ENCODE results near the gene TMEM179. TPM values are rescaled to one million over a fixed set of nuclear protein-coding genes. Genes with fewer than 3 reads are reported as not detected.
"Not testable (repeated sequence)": the region's sequence is repeated elsewhere in the genome, so short reads cannot be mapped to it uniquely, and the experiment has no call there.

The TMEM179 gene
- total RNA-seq, 2 donors from 2014 or later = 0.48 to 0.84 TPM

GRCh38 chr14:104642540-104642868 is 37.9 kb upstream of the TMEM179 start:
- peaks cover 3% of the 10 kb centered on the region for H3K9me3 Mint-ChIP-seq
- no peak overlapping the region for H3K4me3 Mint-ChIP-seq
- H3K36me3 Mint-ChIP-seq = no peaks in the 10 kb centered on the region
- no peak overlapping the region for H3K27ac Mint-ChIP-seq
- H3K4me1 Mint-ChIP-seq (ENCODE audit: low read depth in 2 of 2) = no peaks in the 10 kb centered on the region
- H3K27me3 Mint-ChIP-seq = peaks cover 15 to 28% of the 10 kb centered on the region in 2 donors
- DNase-seq (ENCODE audit: low spot score) (no peak), ATAC-seq (peak in 1 of 2 donors; percentile 11)

GRCh38 chr14:104641753-104642539 is 37.4 kb upstream of the TMEM179 start:
- peaks cover 3% of the 10 kb centered on the region for H3K9me3 Mint-ChIP-seq
- H3K36me3 Mint-ChIP-seq = no peaks in the 10 kb centered on the region
- ATAC-seq (peak in 1 of 2 donors; percentile 39), DNase-seq (ENCODE audit: low spot score) (no peak)
- H3K4me3 Mint-ChIP-seq = no peak overlapping the region
- peaks cover 15 to 30% of the 10 kb centered on the region in 2 donors for H3K27me3 Mint-ChIP-seq
- no peaks in the 10 kb centered on the region for H3K4me1 Mint-ChIP-seq (ENCODE audit: low read depth in 2 of 2)
- no peak overlapping the region for H3K27ac Mint-ChIP-seq

- DNase-seq (ENCODE audit: low spot score) (no peak), ATAC-seq (no peak)
- Mint-ChIP-seq H3K9me3 (peaks cover 3% of the 10 kb centered on the region), H3K4me3 (no peak overlapping the region), H3K4me1 (ENCODE audit: low read depth in 2 of 2) (no peaks in the 10 kb centered on the region), H3K27me3 (peaks cover 15 to 26% of the 10 kb centered on the region in 2 donors), H3K27ac (no peak overlapping the region), H3K36me3 (no peaks in the 10 kb centered on the region)
These were observed 36.1 kb upstream of the TMEM179 start for GRCh38 chr14:104640681-104641080.

- Mint-ChIP-seq H3K27me3 (peaks cover 12 to 22% of the 10 kb centered on the region in 2 donors), H3K27ac (no peak overlapping the region), H3K36me3 (no peaks in the 10 kb centered on the region), H3K4me1 (ENCODE audit: low read depth in 2 of 2) (no peaks in the 10 kb centered on the region), H3K9me3 (no peaks in the 10 kb centered on the region), H3K4me3 (no peak overlapping the region)
- DNase-seq (ENCODE audit: low spot score) (no peak), ATAC-seq (peak; percentile 50 to 70)
These were observed 35.4 kb upstream of the TMEM179 start for GRCh38 chr14:104639885-104640548.

- ATAC-seq (no peak), DNase-seq (ENCODE audit: low spot score) (no peak)
- Mint-ChIP-seq H3K36me3 (no peaks in the 10 kb centered on the region), H3K4me1 (ENCODE audit: low read depth in 2 of 2) (no peaks in the 10 kb centered on the region), H3K9me3 (no peaks in the 10 kb centered on the region), H3K4me3 (no peak overlapping the region), H3K27ac (no peak overlapping the region), H3K27me3 (peaks cover 7 to 19% of the 10 kb centered on the region in 2 donors)
These were observed 34.9 kb upstream of the TMEM179 start for GRCh38 chr14:104639471-104639870.

GRCh38 chr14:104638927-104639450 is 34.4 kb upstream of the TMEM179 start:
- H3K4me3 Mint-ChIP-seq = no peak overlapping the region
- peaks cover 7 to 17% of the 10 kb centered on the region in 2 donors for H3K27me3 Mint-ChIP-seq
- ATAC-seq (no peak), DNase-seq (ENCODE audit: low spot score) (no peak)
- no peaks in the 10 kb centered on the region for H3K9me3 Mint-ChIP-seq
- no peaks in the 10 kb centered on the region for H3K36me3 Mint-ChIP-seq
- H3K27ac Mint-ChIP-seq = no peak overlapping the region
- H3K4me1 Mint-ChIP-seq (ENCODE audit: low read depth in 2 of 2) = no peaks in the 10 kb centered on the region

GRCh38 chr14:104638190-104638589 is 33.6 kb upstream of the TMEM179 start:
- ATAC-seq = no peak
- Mint-ChIP-seq H3K36me3 (no peaks in the 10 kb centered on the region), H3K27me3 (peaks cover 7 to 14% of the 10 kb centered on the region in 2 donors), H3K27ac (no peak overlapping the region), H3K4me1 (ENCODE audit: low read depth in 2 of 2) (no peaks in the 10 kb centered on the region), H3K4me3 (no peak overlapping the region), H3K9me3 (no peaks in the 10 kb centered on the region)
- DNase-seq (ENCODE audit: low spot score) = no peak

GRCh38 chr14:104637546-104638003 is 33.0 kb upstream of the TMEM179 start:
- H3K27ac Mint-ChIP-seq = no peak overlapping the region
- no peaks in the 10 kb centered on the region for H3K4me1 Mint-ChIP-seq (ENCODE audit: low read depth in 2 of 2)
- H3K4me3 Mint-ChIP-seq = no peak overlapping the region
- H3K36me3 Mint-ChIP-seq = no peaks in the 10 kb centered on the region
- peaks cover 7 to 14% of the 10 kb centered on the region in 2 donors for H3K27me3 Mint-ChIP-seq
- DNase-seq (ENCODE audit: low spot score) = no peak
- no peak for ATAC-seq
- no peaks in the 10 kb centered on the region for H3K9me3 Mint-ChIP-seq

- H3K36me3 Mint-ChIP-seq = not testable (repeated sequence)
These were observed 32.4 kb upstream of the TMEM179 start for GRCh38 chr14:104636846-104637545.

GRCh38 chr14:104636131-104636530 is 31.6 kb upstream of the TMEM179 start:
- Mint-ChIP-seq H3K36me3 (no peaks in the 10 kb centered on the region), H3K4me3 (no peak overlapping the region), H3K4me1 (ENCODE audit: low read depth in 2 of 2) (no peaks in the 10 kb centered on the region), H3K27me3 (peaks cover 7 to 10% of the 10 kb centered on the region in 2 donors), H3K27ac (no peak overlapping the region), H3K9me3 (no peaks in the 10 kb centered on the region)
- DNase-seq (ENCODE audit: low spot score) (no peak), ATAC-seq (no peak)

More at GRCh38 chr14:104636846-104637545, 32.4 kb upstream of the TMEM179 start:
- H3K9me3 Mint-ChIP-seq; H3K4me3 Mint-ChIP-seq; DNase-seq (ENCODE audit: low spot score); H3K4me1 Mint-ChIP-seq (ENCODE audit: low read depth in 2 of 2); H3K27ac Mint-ChIP-seq; ATAC-seq: not testable (repeated sequence)
- peaks cover 7 to 14% of the 10 kb centered on the region in 2 donors for H3K27me3 Mint-ChIP-seq

GRCh38 chr14:104635717-104636116 is 31.1 kb upstream of the TMEM179 start:
- ATAC-seq (no peak), DNase-seq (ENCODE audit: low spot score) (no peak)
- Mint-ChIP-seq H3K36me3 (no peaks in the 10 kb centered on the region), H3K27me3 (peaks cover 7 to 11% of the 10 kb centered on the region in 2 donors), H3K9me3 (no peaks in the 10 kb centered on the region), H3K4me3 (no peak overlapping the region), H3K27ac (no peak overlapping the region), H3K4me1 (ENCODE audit: low read depth in 2 of 2) (no peaks in the 10 kb centered on the region)

GRCh38 chr14:104634886-104635570 is 30.5 kb upstream of the TMEM179 start:
- H3K9me3 Mint-ChIP-seq = no peaks in the 10 kb centered on the region
- H3K4me3 Mint-ChIP-seq = no peak overlapping the region
- H3K27me3 Mint-ChIP-seq = peaks cover 12 to 15% of the 10 kb centered on the region in 2 donors
- no peak overlapping the region for H3K27ac Mint-ChIP-seq
- no peaks in the 10 kb centered on the region for H3K36me3 Mint-ChIP-seq
- DNase-seq (ENCODE audit: low spot score) = no peak
- ATAC-seq = no peak
- H3K4me1 Mint-ChIP-seq (ENCODE audit: low read depth in 2 of 2) = no peaks in the 10 kb centered on the region

GRCh38 chr14:104634138-104634760 is 29.7 kb upstream of the TMEM179 start:
- DNase-seq (ENCODE audit: low spot score) (no peak), ATAC-seq (no peak)
- H3K4me1 Mint-ChIP-seq (ENCODE audit: low read depth in 2 of 2) = no peaks in the 10 kb centered on the region
- H3K27me3 Mint-ChIP-seq = peaks cover 17 to 18% of the 10 kb centered on the region in 2 donors
- no peak overlapping the region for H3K27ac Mint-ChIP-seq
- H3K4me3 Mint-ChIP-seq = no peak overlapping the region
- H3K36me3 Mint-ChIP-seq = peaks cover 2% of the 10 kb centered on the region
- H3K9me3 Mint-ChIP-seq = peaks cover under 1% of the 10 kb centered on the region
